Sigmoid colon (tissue), 7 donors: Measurements from ENCODE around the gene SLC9A1. TPM values are rescaled to one million over a fixed set of nuclear protein-coding genes. Genes with fewer than 3 reads are reported as not detected.
"Not testable (repeated sequence)": the region's sequence is repeated elsewhere in the genome, so short reads cannot be mapped to it uniquely, and the experiment has no call there.

Experiments
- DNase-seq: peaks from one replicate; pipeline ENCODE4 v3.0.0-alpha.2; 2019
- H3K27ac ChIP-seq, 4 donors: fragments of 200-600 bp; sonication (generic); one replicate each; pipeline ENCODE4 v1.5.1; 2016 to 2019; ENCODE audit warnings: mild to moderate bottlenecking in 1 of 4
- H3K27me3 ChIP-seq, 3 donors: fragments of 200-600 bp; sonication (generic); one replicate each; pipeline ENCODE4 v1.5.1; 2019; ENCODE audit warnings: mild to moderate bottlenecking in 1 of 3
- H3K36me3 ChIP-seq, 4 donors: fragments of 200-600 bp; sonication (generic); one replicate each; pipeline ENCODE4 v1.5.1; 2016 to 2019
- H3K4me1 ChIP-seq, 4 donors: fragments of 200-600 bp; sonication (generic); one replicate each; pipeline ENCODE4 v1.5.1; 2017 to 2019
- H3K4me3 ChIP-seq, 4 donors: fragments of 200-600 bp; sonication (generic); one replicate each; pipeline ENCODE4 v1.5.1; 2017 to 2019; ENCODE audit warnings: mild to moderate bottlenecking in 2 of 4, moderate library complexity in 1 of 4
- H3K9me3 ChIP-seq, 4 donors: fragments of 200-600 bp in 3 of 4; sonication (generic) in 3 of 4; one replicate each; pipeline versions ENCODE4 v1.5.1 to v1.6.1; 2013 to 2019
- EP300 ChIP-seq, 4 donors: sonication (generic); formaldehyde crosslinking; IDR thresholded peaks; one replicate each; pipeline ENCODE4 v1.6.1; 2017; ENCODE audit warnings: antibody characterized with exemption in 4 of 4
- POLR2A ChIP-seq, 2 donors: fragments of 450-650 bp; IDR thresholded peaks; one replicate each; pipeline ENCODE4 v1.6.1; 2016; ENCODE audit warnings: antibody characterized with exemption in 2 of 2, mild to moderate bottlenecking in 2 of 2, moderate library complexity in 2 of 2
- POLR2AphosphoS5 ChIP-seq, 4 donors: sonication (generic); formaldehyde crosslinking; IDR thresholded peaks; one replicate each; pipeline ENCODE4 v1.6.1; 2017; ENCODE audit warnings: antibody characterized with exemption in 4 of 4
- whole genome bisulfite sequencing, 2 donors: extraction: QIAGEN DNeasy Blood & Tissue Kit; methylation state at CpG; one replicate each; pipeline ENCODE4 v1.1.7; 2013; 5-methylcytosine and 5-hydroxymethylcytosine counted together
- intact Hi-C: fragments of 100-400 bp; cut with DNase I; formaldehyde crosslinking; loops from one replicate; pipeline ENCODE4 v1.15.1; 2023
- polyA plus RNA-seq, 3 donors: library from polyadenylated mRNA; stranded (reverse); fragments of 200-250 nt; gene quantifications; one replicate each; pipeline ENCODE4 v1.2.3, GENCODE V29; 2013
- total RNA-seq, 4 donors: library from RNA; depleted of rRNA; stranded (reverse); fragments of >200 nt; gene quantifications; one replicate each; pipeline ENCODE4 v1.1.0, GENCODE V29; 2016
- TF ChIP-seq, protein P1 (sequence below), 4 experiments: fragments of 450-650 bp in 3 of 4; fragments of 200-600 bp in 1 of 4; IDR thresholded peaks; one replicate each; pipeline ENCODE4 v1.5.1; 2016 to 2019; ENCODE audit warnings: antibody characterized with exemption in 4 of 4, mild to moderate bottlenecking in 3 of 4, moderate library complexity in 2 of 4
- donor health status: healthy with polysubstance abuse.
- donor health status: Bipolar disorder and iron deficiency.
- donor health status: healthy.

The SLC9A1 gene
- total and polyA plus RNA-seq, 7 donors, result 6.0 to 64.4 (median 12.8) TPM

DNA sequence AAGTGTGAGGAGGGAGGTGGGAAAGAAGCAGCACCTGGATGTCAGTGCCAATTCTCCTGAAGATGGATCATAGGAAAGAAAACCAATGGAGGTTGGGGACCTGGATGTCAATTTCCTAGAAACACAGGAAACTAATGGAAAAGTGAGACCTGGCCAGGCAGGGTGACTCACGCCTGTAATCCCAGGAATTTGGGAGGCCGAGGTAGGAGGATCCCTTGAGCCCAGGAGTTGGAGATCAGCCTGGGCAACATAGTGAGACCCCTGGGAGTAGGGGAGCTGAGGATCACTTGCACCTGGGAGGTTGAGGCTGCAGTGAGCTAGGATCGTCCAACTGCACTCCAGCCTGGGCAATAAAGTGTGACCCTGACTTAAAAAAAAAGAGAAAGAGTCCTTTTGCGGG lies 21.4 kb upstream of the SLC9A1 start:
- DNase-seq, result no peak
- H3K4me1 ChIP-seq, result no peaks in the 10 kb centered on the region
- no peaks in the 10 kb centered on the region for H3K36me3 ChIP-seq
- TF ChIP-seq EP300 (IDR thresholded peaks at IDR 0.05) (no peak), POLR2AphosphoS5 (IDR thresholded peaks at IDR 0.05) (no peak), POLR2A (IDR thresholded peaks at IDR 0.05) (no peak)
- TF ChIP-seq, protein P1, sequence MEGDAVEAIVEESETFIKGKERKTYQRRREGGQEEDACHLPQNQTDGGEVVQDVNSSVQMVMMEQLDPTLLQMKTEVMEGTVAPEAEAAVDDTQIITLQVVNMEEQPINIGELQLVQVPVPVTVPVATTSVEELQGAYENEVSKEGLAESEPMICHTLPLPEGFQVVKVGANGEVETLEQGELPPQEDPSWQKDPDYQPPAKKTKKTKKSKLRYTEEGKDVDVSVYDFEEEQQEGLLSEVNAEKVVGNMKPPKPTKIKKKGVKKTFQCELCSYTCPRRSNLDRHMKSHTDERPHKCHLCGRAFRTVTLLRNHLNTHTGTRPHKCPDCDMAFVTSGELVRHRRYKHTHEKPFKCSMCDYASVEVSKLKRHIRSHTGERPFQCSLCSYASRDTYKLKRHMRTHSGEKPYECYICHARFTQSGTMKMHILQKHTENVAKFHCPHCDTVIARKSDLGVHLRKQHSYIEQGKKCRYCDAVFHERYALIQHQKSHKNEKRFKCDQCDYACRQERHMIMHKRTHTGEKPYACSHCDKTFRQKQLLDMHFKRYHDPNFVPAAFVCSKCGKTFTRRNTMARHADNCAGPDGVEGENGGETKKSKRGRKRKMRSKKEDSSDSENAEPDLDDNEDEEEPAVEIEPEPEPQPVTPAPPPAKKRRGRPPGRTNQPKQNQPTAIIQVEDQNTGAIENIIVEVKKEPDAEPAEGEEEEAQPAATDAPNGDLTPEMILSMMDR (IDR thresholded peaks at IDR 0.05), result no peak
- WGBS, 2 donors, result 93 to 96% methylated on average over 4 of the region's 4 CpGs
- no peaks in the 10 kb centered on the region for H3K9me3 ChIP-seq
- H3K27me3 ChIP-seq, result no peaks in the 10 kb centered on the region
- no peak overlapping the region for H3K4me3 ChIP-seq
- intact Hi-C loops, result no loop called here
- H3K27ac ChIP-seq, result no peak overlapping the region

DNA sequence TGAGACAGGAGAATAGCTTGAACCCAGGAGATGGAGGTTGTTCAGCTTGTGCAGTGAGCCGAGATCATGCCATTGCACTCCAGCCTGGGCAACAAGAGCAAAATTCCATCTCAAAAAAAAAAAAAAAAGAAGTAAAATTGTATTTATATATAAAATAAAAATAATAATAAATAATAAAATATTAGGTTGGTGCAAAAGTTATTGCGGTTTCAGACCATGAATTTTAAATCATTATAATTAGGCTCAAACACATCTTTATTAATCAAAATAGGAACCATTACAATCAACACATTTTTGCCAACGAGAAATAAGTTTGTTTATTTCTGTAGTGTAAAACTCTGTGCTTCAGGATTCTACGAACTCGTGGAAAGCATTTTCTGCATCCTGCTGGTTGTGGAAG lies 18.1 kb upstream of the SLC9A1 start:
- H3K4me3 ChIP-seq, H3K27me3 ChIP-seq, H3K36me3 ChIP-seq, H3K4me1 ChIP-seq, intact Hi-C loops, DNase-seq, H3K9me3 ChIP-seq, H3K27ac ChIP-seq: not testable (repeated sequence)
- WGBS, 2 donors, result 85 to 90% methylated on average over 5 of the region's 5 CpGs

DNA sequence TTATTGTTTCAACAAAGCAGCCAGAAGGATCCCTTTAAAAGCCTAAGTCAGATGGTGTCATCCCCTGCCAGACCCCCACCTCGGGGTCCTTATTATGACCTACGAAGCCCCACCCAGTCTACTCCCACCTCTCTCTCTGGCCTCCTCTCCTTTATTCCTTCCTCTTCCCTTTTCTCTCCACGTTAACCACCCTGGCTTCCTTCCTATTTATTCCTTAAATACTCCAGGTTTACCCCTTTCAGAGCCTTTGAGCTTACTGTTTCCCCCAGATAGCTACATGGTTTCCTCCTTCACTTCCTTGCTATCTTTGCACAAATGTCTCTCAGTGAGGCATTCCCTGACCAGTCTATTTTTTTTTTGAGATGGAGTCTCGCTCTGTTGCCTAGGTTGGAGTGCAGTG lies 12.0 kb upstream of the SLC9A1 start:
- Histone ChIP-seq H3K27ac (no peak overlapping the region), H3K4me3 (no peak overlapping the region), H3K9me3 (no peaks in the 10 kb centered on the region), H3K36me3 (no peaks in the 10 kb centered on the region), H3K4me1 (no peaks in the 10 kb centered on the region), H3K27me3 (no peaks in the 10 kb centered on the region)
- WGBS, 2 donors, result 57 to 72% methylated on average over 4 of the region's 4 CpGs
- DNase-seq, result no peak
- intact Hi-C loops, result no loop called here
- TF ChIP-seq EP300 (IDR thresholded peaks at IDR 0.05) (no peak), POLR2AphosphoS5 (IDR thresholded peaks at IDR 0.05) (no peak), POLR2A (IDR thresholded peaks at IDR 0.05) (no peak)
- TF ChIP-seq, protein P1 (IDR thresholded peaks at IDR 0.05), result no peak

DNA sequence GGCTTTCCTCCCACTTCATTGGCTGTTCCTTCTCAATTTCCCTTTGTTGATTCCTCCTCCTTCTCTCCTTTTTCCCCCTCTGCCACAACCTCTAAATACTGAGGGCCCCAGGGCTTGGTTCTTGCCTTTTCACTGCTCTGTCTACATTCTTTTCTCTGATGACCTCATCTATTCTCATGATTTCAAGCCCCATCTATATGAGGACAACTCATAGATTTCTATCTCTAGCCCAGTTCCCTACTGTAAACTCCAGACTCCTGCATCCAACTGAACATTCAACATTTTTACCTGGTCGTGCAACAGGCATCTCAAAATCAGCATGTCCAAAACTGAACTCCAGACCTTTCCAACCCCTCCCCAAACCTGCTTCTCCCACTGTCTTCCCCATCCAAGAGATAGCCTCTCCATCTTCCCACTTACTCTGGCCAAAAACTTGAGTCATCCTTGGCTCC lies 11.5 kb upstream of the SLC9A1 start:
- Histone ChIP-seq H3K9me3 (no peaks in the 10 kb centered on the region), H3K27me3 (no peaks in the 10 kb centered on the region), H3K4me1 (no peaks in the 10 kb centered on the region), H3K4me3 (no peak overlapping the region), H3K27ac (no peak overlapping the region), H3K36me3 (no peaks in the 10 kb centered on the region)
- TF ChIP-seq POLR2AphosphoS5 (IDR thresholded peaks at IDR 0.05) (no peak), EP300 (IDR thresholded peaks at IDR 0.05) (no peak), POLR2A (IDR thresholded peaks at IDR 0.05) (no peak)
- TF ChIP-seq, protein P1 (IDR thresholded peaks at IDR 0.05), result no peak
- intact Hi-C loops, result no loop called here
- WGBS, 2 donors, result 85 to 88% methylated on average over 1 of the region's 1 CpG
- no peak for DNase-seq

DNA sequence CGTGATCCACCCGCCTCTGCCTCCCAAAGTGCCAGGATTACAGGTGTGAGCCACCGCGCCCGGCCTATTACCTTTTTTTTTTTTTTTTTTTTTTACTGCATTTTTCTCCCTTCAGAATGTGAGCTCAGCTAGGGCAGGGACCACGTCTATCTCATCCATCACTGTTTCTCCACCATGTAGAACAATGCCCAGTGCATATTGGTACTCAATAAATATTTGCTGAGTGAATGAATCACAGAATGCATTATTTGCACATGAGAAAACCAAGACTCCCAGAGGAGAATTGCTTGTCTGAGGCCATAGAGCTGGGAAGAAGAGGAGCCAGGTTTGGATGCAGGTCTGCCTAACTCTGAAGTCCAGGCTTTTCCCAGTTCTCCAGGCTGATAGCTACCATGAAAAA lies 8.2 kb upstream of the SLC9A1 start:
- no peak for TF ChIP-seq EP300 (IDR thresholded peaks at IDR 0.05)
- TF ChIP-seq, protein P1 (IDR thresholded peaks at IDR 0.05), result no peak
- no peak for TF ChIP-seq POLR2AphosphoS5 (IDR thresholded peaks at IDR 0.05)
- no peak for TF ChIP-seq POLR2A (IDR thresholded peaks at IDR 0.05)
- H3K4me3 ChIP-seq, result no peak overlapping the region
- WGBS, 2 donors, result 66 to 94% methylated on average over 6 of the region's 6 CpGs
- H3K9me3 ChIP-seq, result no peaks in the 10 kb centered on the region
- no peak for DNase-seq
- H3K4me1 ChIP-seq, result no peaks in the 10 kb centered on the region
- no peaks in the 10 kb centered on the region for H3K27me3 ChIP-seq
- H3K27ac ChIP-seq, result no peak overlapping the region
- intact Hi-C loops, result no loop called here
- H3K36me3 ChIP-seq, result no peaks in the 10 kb centered on the region
